Measurements from ENCODE around the gene ATCAY. TPM values are rescaled to one million over a fixed set of nuclear protein-coding genes. Genes with fewer than 3 reads are reported as not detected.

ATCAY gene
- total RNA-seq, 1 experiment from 2014 or later: not detected

- POLR2A ChIA-PET (ENCODE audit: unreplicated experiment): interaction anchor here (0.7 kb wide), 1 partner anchor 387 kb away, joined by 3 read pairs; no protein-coding TSS in a partner anchor
- Histone ChIP-seq H3F3A (ENCODE audit: low read length, unreplicated experiment) (no peaks in the 10 kb centered on the region), H3K9ac (ENCODE audit: low read length) (peak overlapping the region; percentile 90), H3K27me3 (ENCODE audit: low read length) (no peaks in the 10 kb centered on the region), H3K36me3 (ENCODE audit: low read depth, low read length) (no peaks in the 10 kb centered on the region), H3K9me2 (replicated peaks; ENCODE audit: low read length) (no peaks in the 10 kb centered on the region), H3K9me3 (ENCODE audit: low read length) (no peaks in the 10 kb centered on the region), H4K20me1 (ENCODE audit: low read length) (no peaks in the 10 kb centered on the region), H3K4me1 (ENCODE audit: insufficient read depth, low read length) (peaks cover 15% of the 10 kb centered on the region), H3K79me2 (ENCODE audit: low read length) (peaks cover 41% of the 10 kb centered on the region), H2AFZ (ENCODE audit: low read length) (no peak overlapping the region), H3K27ac (ENCODE audit: low read length) (peak overlapping the region; percentile 93), H3K4me3 (ENCODE audit: low read length) (peak overlapping the region; percentile 90), H3K4me2 (ENCODE audit: low read length) (peak overlapping the region; percentile 99)
- CTCF ChIA-PET: interaction anchor here (1.6 kb wide), 1 partner anchor 207 kb away, joined by 3 read pairs; the partner anchor contains the start of gene MRPL54
- TF ChIP-seq EZH2 (IDR thresholded peaks at IDR 0.05; ENCODE audit: low read length, unreplicated experiment) (no peak), EZH2phosphoT487 (IDR thresholded peaks at IDR 0.05; ENCODE audit: borderline replicate concordance, low read length) (no peak), CTCF (conservative IDR thresholded peaks at IDR 0.05; ENCODE audit: low read depth, low read length) (peak; percentile 33)
- peak; percentile 85 for DNase-seq
- intact Hi-C loops (cut with micrococcal nuclease): loop anchor here (2.0 kb wide), 1 partner anchor 15 kb away; the partner anchor contains the start of gene EEF2
- ATAC-seq: peak; percentile 38
- BruUV-seq (replicated peaks): TSS peak; percentile 84
Observed at GRCh38 chr19:3969435-3970312, 89.2 kb downstream of the ATCAY start.

GRCh38 chr19:3970313-3970807 is 89.9 kb downstream of the ATCAY start:
- peaks cover 15% of the 10 kb centered on the region for H3K4me1 ChIP-seq (ENCODE audit: insufficient read depth, low read length)
- H4K20me1 ChIP-seq (ENCODE audit: low read length): peaks cover 3% of the 10 kb centered on the region; the same call in 1 of the 2 replicates
- peak overlapping the region; percentile 90 for H3K4me3 ChIP-seq (ENCODE audit: low read length)
- no peaks in the 10 kb centered on the region for H3K27me3 ChIP-seq (ENCODE audit: low read length)
- no peak for ATAC-seq
- peaks cover under 1% of the 10 kb centered on the region; the same call in 1 of the 2 replicates for H3K36me3 ChIP-seq (ENCODE audit: low read depth, low read length)
- no peaks in the 10 kb centered on the region for H3F3A ChIP-seq (ENCODE audit: low read length, unreplicated experiment)
- peak overlapping the region; percentile 90 for H3K9ac ChIP-seq (ENCODE audit: low read length)
- H2AFZ ChIP-seq (ENCODE audit: low read length): no peak overlapping the region
- H3K4me2 ChIP-seq (ENCODE audit: low read length): peak overlapping the region; percentile 99
- TF ChIP-seq CTCF (conservative IDR thresholded peaks at IDR 0.05; ENCODE audit: low read depth, low read length) (no peak), EZH2 (IDR thresholded peaks at IDR 0.05; ENCODE audit: low read length, unreplicated experiment) (no peak), EZH2phosphoT487 (IDR thresholded peaks at IDR 0.05; ENCODE audit: borderline replicate concordance, low read length) (no peak)
- BruUV-seq (replicated peaks): no TSS peak
- ChIA-PET CTCF (interaction anchor here (0.6 kb wide), 2 partner anchors 262 to 544 kb away, joined by 3 to 8 read pairs; no protein-coding TSS in a partner anchor), POLR2A (ENCODE audit: unreplicated experiment) (interaction anchor here (0.7 kb wide), 1 partner anchor 123 kb away, joined by 3 read pairs; no protein-coding TSS in a partner anchor)
- H3K9me2 ChIP-seq (replicated peaks; ENCODE audit: low read length): no peaks in the 10 kb centered on the region
- intact Hi-C loops (cut with micrococcal nuclease): loop anchor here (2.0 kb wide), 1 partner anchor 14 kb away; the partner anchor contains the start of gene EEF2
- H3K27ac ChIP-seq (ENCODE audit: low read length): peak overlapping the region; percentile 93
- no peaks in the 10 kb centered on the region for H3K9me3 ChIP-seq (ENCODE audit: low read length)
- no peak for DNase-seq
- peaks cover 41% of the 10 kb centered on the region for H3K79me2 ChIP-seq (ENCODE audit: low read length)
